Keratinocyte (primary cell): ENCODE data around the gene NGDN. TPM values are rescaled to one million over a fixed set of nuclear protein-coding genes. Genes with fewer than 3 reads are reported as not detected.

Experiments
- DNase-seq: peaks from one replicate; pipeline ENCODE4 v3.0.0-alpha.2; 2011; ENCODE audit warnings: low read depth, missing footprints, low spot score
- FAIRE-seq: peaks from 2 replicates; lab custom pipeline; 2011; peaks lifted over from hg19 to GRCh38; lab: Jason Lieb, UNC
- H2AFZ ChIP-seq: 2 replicates; pipeline ENCODE4 v1.6.0; 2012; ENCODE audit warnings: low read length, control low read depth, inconsistent platforms; ENCODE audit not compliant: control insufficient read depth
- H3K27ac ChIP-seq: 2 replicates; pipeline ENCODE4 v1.5.1; 2011; ENCODE audit warnings: low read length; ENCODE audit not compliant: control insufficient read depth, insufficient read depth
- H3K27me3 ChIP-seq: 3 replicates; pipeline ENCODE4 v1.6.0; 2011; ENCODE audit warnings: low read length; ENCODE audit not compliant: control insufficient read depth, insufficient read depth; ENCODE audit errors: extremely low read depth
- H3K36me3 ChIP-seq, 2 experiments: 2 replicates in 1 of 2; 3 replicates in 1 of 2; pipeline ENCODE4 v1.5.1; 2011; ENCODE audit warnings: low read length in 2 of 2, mild to moderate bottlenecking in 1 of 2; ENCODE audit not compliant: control insufficient read depth in 2 of 2, insufficient read depth in 2 of 2; ENCODE audit errors: extremely low read depth in 1 of 2
- H3K4me1 ChIP-seq: 3 replicates; pipeline ENCODE4 v1.5.1; 2011; ENCODE audit warnings: low read length; ENCODE audit not compliant: control insufficient read depth, insufficient read depth; ENCODE audit errors: extremely low read depth
- H3K4me2 ChIP-seq: 3 replicates; pipeline ENCODE4 v1.6.0; 2011; ENCODE audit warnings: low read depth, low read length; ENCODE audit not compliant: control insufficient read depth, insufficient read depth; ENCODE audit errors: extremely low read depth
- H3K4me3 ChIP-seq, 3 experiments: fragments of 200-600 bp in 1 of 3; sonication (generic) in 1 of 3; 2 replicates in 2 of 3; 3 replicates in 1 of 3; pipeline ENCODE4 v1.5.1; 2011 to 2016; ENCODE audit warnings: low read length in 3 of 3, mild to moderate bottlenecking in 3 of 3, control low read depth in 2 of 3, inconsistent platforms in 1 of 3, low read depth in 1 of 3, mixed read lengths in 1 of 3, mixed run types in 1 of 3, moderate library complexity in 1 of 3; ENCODE audit not compliant: control insufficient read depth in 2 of 3, insufficient read depth in 2 of 3; ENCODE audit errors: extremely low read depth in 1 of 3
- H3K79me2 ChIP-seq: 2 replicates; pipeline ENCODE4 v1.6.0; 2012; ENCODE audit warnings: low read length; ENCODE audit not compliant: control insufficient read depth, insufficient read depth
- H3K9ac ChIP-seq: 3 replicates; pipeline ENCODE4 v1.6.0; 2011; ENCODE audit warnings: low read length; ENCODE audit not compliant: control insufficient read depth, insufficient read depth; ENCODE audit errors: extremely low read depth
- H3K9me1 ChIP-seq: 3 replicates; pipeline ENCODE4 v1.6.0; 2011; ENCODE audit warnings: low read length; ENCODE audit not compliant: control insufficient read depth, insufficient read depth; ENCODE audit errors: extremely low read depth
- H3K9me3 ChIP-seq: 2 replicates; pipeline ENCODE4 v1.5.1; 2012; ENCODE audit warnings: low read depth, low read length; ENCODE audit not compliant: control insufficient read depth
- H4K20me1 ChIP-seq: 3 replicates; pipeline ENCODE4 v1.6.0; 2011; ENCODE audit warnings: low read length; ENCODE audit not compliant: control insufficient read depth, insufficient read depth; ENCODE audit errors: extremely low read depth
- EZH2 ChIP-seq: IDR thresholded peaks from one replicate; pipeline ENCODE4 v1.6.1; 2012; ENCODE audit warnings: inconsistent platforms, mild to moderate bottlenecking, low read length, moderate library complexity
- dilution Hi-C: fragments of 300-500 bp; cut with MboI; formaldehyde crosslinking; loops from one replicate; pipeline ENCODE4 v1.7.0; 2020; ENCODE audit warnings: low sequenced_read_pairs; ENCODE audit not compliant: extremely low pct_ligation_motif_present
- polyA plus RNA-seq, 5 experiments: library from polyadenylated mRNA; depleted of rRNA in 3 of 5; stranded (reverse) in 3 of 5; stranded (forward) in 1 of 5; unstranded in 1 of 5; fragments of >200 nt; gene quantifications; 1 replicate in 1 of 5; 2 replicates in 3 of 5; 3 replicates in 1 of 5; pipeline versions ENCODE4 v1.2.1 to v1.2.3, GENCODE V29; 2011 to 2012; ENCODE audit warnings: missing spikeins in 2 of 5, low read depth in 1 of 5, low replicate concordance in 1 of 5
- TF ChIP-seq, protein P1 (sequence below), 3 experiments: IDR thresholded peaks in 1 of 3; conservative IDR thresholded peaks in 1 of 3; optimal IDR thresholded peaks in 1 of 3; 2 replicates in 2 of 3; 3 replicates in 1 of 3; pipeline versions ENCODE3 to v1.5.1; 2011; ENCODE audit warnings: low read length in 3 of 3, mild to moderate bottlenecking in 3 of 3, moderate library complexity in 2 of 3, control low read depth in 1 of 3, inconsistent platforms in 1 of 3; ENCODE audit not compliant: insufficient read depth in 2 of 3; ENCODE audit errors: extremely low read depth in 1 of 3

The NGDN gene
- polyA plus RNA-seq, 1 donor (not counting 4 experiments of a cell fraction or from before 2014, with no cell fraction given): 58.7 TPM

DNA sequence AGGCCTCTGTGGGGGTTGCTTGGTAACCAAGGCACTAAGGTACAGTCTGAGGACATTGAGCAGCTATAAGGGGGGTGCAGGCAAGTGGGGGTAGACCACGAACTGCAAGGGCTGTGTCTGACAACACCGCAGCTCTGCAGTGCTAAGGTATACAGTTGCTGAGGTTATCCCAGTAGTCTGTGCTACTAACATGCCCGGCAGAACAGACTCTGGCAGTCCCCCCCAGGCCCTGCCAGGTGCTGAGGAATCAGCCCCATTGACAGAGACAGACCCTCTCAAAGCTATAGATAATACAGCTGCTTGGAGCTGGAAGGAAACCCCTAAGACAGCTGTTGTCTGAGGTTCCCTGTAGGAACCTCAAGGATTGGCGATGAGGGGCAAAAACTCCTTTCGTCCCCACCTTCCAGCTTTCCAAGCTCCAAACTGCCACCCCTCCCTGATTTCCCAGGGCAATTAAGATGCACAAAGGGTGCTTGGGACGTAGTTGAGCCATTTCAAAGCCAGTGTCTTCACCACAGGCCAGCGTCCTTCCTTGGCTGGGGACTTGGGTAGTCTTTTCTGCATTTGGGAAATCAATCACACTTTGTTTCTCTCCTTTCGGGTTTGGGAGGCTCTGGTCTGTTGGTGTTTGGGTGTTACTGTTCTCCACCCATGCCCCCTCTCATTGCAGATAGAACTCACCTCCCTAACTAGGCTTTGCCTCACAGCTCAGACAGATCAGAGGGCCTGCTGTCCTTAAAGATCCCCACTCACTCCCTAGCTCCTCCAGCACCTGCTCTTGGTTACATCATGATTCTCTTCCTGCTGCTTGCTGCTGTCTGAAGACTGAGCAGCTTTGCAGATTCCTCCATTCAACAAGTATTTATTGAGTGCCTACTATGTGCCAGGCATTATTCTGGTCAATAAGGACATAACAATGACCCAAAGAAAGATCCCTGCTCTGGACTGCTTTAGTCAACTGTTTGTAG lies 32.1 kb upstream of the NGDN start:
- no peaks in the 10 kb centered on the region for H3K9me1 ChIP-seq
- dilution Hi-C loops: no loop called here
- H2AFZ ChIP-seq: no peak overlapping the region
- no peaks in the 10 kb centered on the region for H3K36me3 ChIP-seq
- DNase-seq: no peak
- no peaks in the 10 kb centered on the region for H3K9me3 ChIP-seq
- no peaks in the 10 kb centered on the region for H3K79me2 ChIP-seq
- H3K4me1 ChIP-seq: no peaks in the 10 kb centered on the region
- no peak for FAIRE-seq
- H4K20me1 ChIP-seq: no peaks in the 10 kb centered on the region
- H3K27ac ChIP-seq: no peak overlapping the region
- TF ChIP-seq, protein P1, sequence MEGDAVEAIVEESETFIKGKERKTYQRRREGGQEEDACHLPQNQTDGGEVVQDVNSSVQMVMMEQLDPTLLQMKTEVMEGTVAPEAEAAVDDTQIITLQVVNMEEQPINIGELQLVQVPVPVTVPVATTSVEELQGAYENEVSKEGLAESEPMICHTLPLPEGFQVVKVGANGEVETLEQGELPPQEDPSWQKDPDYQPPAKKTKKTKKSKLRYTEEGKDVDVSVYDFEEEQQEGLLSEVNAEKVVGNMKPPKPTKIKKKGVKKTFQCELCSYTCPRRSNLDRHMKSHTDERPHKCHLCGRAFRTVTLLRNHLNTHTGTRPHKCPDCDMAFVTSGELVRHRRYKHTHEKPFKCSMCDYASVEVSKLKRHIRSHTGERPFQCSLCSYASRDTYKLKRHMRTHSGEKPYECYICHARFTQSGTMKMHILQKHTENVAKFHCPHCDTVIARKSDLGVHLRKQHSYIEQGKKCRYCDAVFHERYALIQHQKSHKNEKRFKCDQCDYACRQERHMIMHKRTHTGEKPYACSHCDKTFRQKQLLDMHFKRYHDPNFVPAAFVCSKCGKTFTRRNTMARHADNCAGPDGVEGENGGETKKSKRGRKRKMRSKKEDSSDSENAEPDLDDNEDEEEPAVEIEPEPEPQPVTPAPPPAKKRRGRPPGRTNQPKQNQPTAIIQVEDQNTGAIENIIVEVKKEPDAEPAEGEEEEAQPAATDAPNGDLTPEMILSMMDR (optimal IDR thresholded peaks at IDR 0.05 in 1 of 3, IDR thresholded peaks at IDR 0.05 in 1 of 3, conservative IDR thresholded peaks at IDR 0.05 in 1 of 3; ENCODE audit: extremely low read depth in 1 of 3, insufficient read depth in 2 of 3, low read length in 3 of 3): no peak
- no peak for TF ChIP-seq EZH2
- H3K4me3 ChIP-seq: no peak overlapping the region
- H3K27me3 ChIP-seq: peaks cover 4% of the 10 kb centered on the region
- H3K9ac ChIP-seq: no peak overlapping the region
- no peak overlapping the region for H3K4me2 ChIP-seq

DNA sequence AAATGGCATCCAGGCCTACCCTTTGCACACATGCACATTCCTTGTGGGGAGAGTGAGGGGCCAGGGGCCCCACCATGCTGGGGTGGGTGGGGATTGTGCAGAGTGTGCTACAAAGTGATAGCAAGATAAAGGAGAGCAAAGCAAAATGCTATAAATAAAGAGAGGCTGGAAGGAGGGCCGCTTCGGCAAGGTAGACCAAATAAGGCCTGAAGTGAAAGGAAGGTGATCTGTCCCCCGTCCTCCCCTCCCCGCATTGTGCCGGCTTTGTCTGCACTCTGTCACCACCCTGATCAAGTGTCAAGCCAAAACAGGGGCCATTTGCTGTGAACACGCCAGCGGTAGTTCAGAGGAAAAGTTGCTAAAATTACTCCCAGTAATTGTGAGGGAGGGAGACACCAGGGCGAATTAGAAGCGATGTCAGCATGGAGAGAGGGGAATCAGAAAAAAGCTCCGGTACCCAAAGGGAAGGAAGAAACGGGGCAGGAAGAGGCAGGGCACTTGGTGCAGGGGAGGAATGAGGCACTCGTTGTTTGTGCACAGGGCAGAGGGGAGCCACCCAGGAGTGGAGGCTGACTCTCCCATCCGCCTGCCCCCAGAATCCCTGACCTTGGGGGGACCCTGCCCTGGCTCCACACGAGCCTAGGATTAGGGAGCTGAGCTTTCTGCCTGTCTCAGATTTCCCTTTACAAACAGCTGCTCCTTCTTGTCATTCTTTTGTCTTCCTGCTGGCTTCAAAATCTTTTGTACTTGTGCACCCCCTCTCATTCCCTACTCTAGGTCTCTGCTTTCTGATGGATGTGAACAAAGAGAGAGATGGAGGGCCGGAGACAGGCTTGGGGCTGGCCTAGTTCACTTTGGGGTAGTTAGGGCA lies 31.2 kb upstream of the NGDN start:
- Histone ChIP-seq H3K4me1 (no peaks in the 10 kb centered on the region), H4K20me1 (no peaks in the 10 kb centered on the region), H3K9ac (no peak overlapping the region), H2AFZ (no peak overlapping the region), H3K9me1 (no peaks in the 10 kb centered on the region), H3K79me2 (no peaks in the 10 kb centered on the region), H3K4me2 (no peak overlapping the region), H3K4me3 (no peak overlapping the region), H3K9me3 (no peaks in the 10 kb centered on the region), H3K27me3 (peaks cover 4% of the 10 kb centered on the region), H3K36me3 (no peaks in the 10 kb centered on the region), H3K27ac (no peak overlapping the region)
- dilution Hi-C loops: no loop called here
- no peak for DNase-seq
- no peak for TF ChIP-seq EZH2
- TF ChIP-seq, protein P1 (optimal IDR thresholded peaks at IDR 0.05 in 1 of 3, IDR thresholded peaks at IDR 0.05 in 1 of 3, conservative IDR thresholded peaks at IDR 0.05 in 1 of 3; ENCODE audit: extremely low read depth in 1 of 3, insufficient read depth in 2 of 3, low read length in 3 of 3): no peak
- no peak for FAIRE-seq
